NCI-H1930 (cell line): ENCODE measurements around the gene DOLPP1.

ENCODE experiments used
- DNase-seq, 2 experiments: peaks; one replicate each; lab custom pipeline; 2025; lab: John Stamatoyannopoulos, UW

The DOLPP1 gene

GRCh38 chr9:129064499-129064908 is 16.4 kb upstream of the DOLPP1 start:
- no peak for DNase-seq

DNA sequence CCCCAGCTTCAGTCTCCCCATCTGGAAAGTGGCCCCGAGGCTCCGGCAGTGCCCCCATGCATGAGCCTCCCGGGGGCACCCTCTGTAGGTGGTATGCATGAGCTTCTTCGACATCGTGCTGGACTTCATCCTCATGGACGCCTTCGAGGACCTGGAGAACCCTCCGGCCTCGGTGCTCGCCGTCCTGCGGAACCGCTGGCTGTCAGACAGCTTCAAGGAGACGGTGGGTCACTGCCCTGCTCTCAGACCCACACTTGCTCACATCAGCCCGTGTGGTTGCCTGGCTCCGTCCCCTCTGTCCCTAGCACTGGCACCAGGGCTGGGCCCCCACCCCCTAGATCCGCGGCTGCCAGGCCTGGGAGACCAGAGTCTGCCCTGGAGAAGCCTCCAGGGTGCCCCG is 12.8 kb upstream of the DOLPP1 start:
- DNase-seq, result no peak

DNA sequence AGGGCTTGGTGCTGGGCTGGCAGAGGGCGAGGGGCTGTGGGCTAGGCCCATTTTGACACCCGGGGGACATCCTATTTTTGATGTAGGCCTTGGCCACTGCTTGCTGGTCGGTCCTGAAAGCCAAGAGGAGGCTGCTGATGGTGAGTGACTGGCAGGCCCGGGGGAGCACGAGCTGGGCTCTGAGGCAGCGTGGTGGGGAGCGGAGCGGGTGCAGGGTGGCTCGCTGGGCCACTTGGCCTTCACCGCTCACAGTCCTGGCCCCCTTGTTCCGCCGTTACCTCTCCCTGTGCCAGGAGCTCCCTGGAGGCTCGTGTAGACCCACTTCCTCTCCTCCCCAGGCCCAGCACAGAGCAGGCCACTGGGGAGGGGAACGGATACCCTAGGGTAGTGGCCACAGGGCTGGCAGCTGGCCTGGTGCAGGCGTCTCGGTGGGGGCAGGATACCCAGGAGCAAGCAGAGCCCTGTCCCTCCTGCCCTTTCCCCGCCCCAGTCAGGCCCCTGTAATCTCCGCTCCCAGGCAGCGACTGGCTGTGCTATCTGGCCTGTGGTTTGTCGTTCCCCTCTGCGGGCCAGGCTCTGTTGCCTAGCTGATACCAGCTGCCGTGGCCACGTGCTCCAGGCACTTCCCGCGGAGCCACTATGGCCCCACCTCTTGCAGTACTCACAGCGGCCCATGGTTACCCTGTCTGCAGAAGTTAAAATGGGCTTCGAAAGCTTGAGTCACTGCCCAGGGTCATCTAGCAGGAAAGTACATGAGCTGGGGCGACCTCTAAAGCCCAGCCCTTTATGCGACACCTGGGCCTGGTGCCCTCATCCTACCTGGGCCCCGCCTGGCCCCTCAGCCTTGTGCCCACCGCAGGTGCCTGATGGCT is 11.7 kb upstream of the DOLPP1 start:
- no peak for DNase-seq

GRCh38 chr9:129069862-129070641 is 10.9 kb upstream of the DOLPP1 start:
- no peak for DNase-seq

GRCh38 chr9:129070696-129071525 is 10.0 kb upstream of the DOLPP1 start:
- no peak for DNase-seq

DNA sequence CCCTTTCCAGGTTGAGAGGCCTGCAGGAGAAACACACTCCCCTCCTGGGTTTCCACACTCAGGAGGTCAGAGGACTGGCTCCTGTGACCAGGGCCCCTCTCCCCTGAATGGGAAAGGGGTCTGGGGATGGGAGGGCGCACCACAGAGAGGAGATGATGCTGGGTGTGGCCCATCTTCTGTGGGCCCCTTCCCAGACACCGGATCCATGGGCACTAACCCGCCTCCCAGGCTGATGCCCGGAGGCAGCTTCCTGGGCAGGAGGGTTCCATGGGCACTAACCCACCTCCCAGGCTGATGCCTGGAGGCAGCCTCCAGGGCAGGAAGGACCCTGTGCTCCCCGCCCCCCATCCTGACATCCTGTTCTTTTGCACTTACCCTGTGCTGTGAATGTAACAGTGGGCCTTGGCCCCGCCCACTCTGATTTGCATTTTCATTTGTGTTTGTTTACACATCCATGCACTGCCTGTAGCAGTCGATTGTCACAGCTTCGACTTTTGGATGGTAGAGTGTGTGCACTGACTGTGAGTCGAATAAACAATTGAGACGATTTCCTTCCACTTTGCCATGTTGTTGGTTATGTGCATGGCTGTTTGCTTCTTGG is 9.3 kb upstream of the DOLPP1 start:
- DNase-seq, result no peak

- DNase-seq, result no peak
Measured at GRCh38 chr9:129072171-129072570, 8.7 kb upstream of the DOLPP1 start.

GRCh38 chr9:129073404-129073803 is 7.5 kb upstream of the DOLPP1 start:
- no peak for DNase-seq

GRCh38 chr9:129074106-129074505 is 6.8 kb upstream of the DOLPP1 start:
- no peak for DNase-seq

- DNase-seq, result no peak
Measured at GRCh38 chr9:129075996-129076639, 4.8 kb upstream of the DOLPP1 start.

GRCh38 chr9:129076640-129077037 is 4.3 kb upstream of the DOLPP1 start:
- DNase-seq, result no peak

DNA sequence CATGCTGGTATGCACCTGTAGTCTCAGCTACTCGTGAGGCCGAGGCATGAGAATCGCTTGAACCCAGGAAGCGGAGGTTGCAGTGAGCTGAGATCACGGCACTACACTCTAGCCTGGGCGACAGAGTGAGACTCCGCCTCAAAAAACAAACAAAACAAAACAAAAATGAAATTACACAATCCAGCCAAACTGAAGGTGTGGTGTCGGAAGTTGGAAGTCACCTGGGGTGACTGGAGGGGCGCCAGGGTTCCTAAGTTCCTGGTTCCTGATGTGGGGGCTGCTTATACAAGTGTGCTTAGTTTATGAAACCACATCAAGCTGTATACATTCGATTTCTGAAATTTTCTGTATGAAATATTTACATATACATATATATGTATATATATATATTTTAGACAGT is 3.7 kb upstream of the DOLPP1 start:
- no peak for DNase-seq

GRCh38 chr9:129078691-129079503 is 2.0 kb upstream of the DOLPP1 start:
- DNase-seq, result no peak

- DNase-seq, result no peak
Measured at GRCh38 chr9:129079829-129080228, 1.1 kb upstream of the DOLPP1 start.

GRCh38 chr9:129080298-129080600 is 662 bp upstream of the DOLPP1 start:
- no peak for DNase-seq

DNA sequence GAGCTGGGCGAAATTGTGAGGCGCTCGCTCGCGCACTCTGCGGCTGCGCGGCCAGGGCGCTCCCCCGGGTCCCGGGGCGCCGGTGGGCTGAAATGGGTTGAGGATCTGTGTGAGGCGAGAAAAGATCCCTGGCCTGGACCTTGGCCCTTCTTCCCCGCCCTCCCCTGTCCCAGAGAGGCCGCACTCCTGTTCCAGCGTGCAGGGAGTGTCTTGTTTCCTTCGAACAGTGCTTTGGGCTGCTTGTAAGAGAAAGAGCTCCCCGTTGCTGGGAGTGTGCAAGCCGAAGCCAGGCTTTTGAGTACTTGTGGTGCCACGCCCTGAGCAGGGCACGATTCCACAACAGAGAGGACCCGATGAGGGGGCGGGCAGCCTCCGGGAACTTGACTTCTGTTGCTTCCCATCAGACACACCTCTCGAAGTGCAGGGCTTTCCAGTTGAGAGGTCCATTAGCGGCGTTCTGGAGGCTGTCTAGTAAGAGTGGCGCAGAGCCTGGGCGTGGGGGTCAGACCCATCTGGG is 535 bp downstream of the DOLPP1 start:
- peak in 1 of 2 experiments; percentile 38 for DNase-seq

DNA sequence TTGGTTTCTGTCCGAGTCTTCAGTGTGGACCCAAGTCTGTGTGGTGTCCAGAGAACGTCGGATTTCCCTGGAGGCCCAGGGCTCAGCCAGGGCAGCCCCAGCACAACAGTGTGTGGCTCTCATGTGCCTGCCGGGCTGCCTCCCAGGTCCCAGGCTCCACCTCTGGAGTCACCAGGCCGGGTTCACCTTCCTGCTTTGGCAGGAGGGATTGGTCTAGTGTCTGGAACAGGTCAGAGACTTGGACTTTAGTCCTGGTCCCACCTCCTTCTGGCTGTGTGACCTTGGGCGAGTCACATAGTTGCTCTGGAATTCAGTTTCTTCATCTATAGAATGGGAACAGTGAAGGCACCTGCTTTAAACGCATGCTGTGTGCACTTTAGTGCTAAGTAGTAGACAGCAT is 3.2 kb downstream of the DOLPP1 start:
- DNase-seq, result no peak

- no peak for DNase-seq
Measured at GRCh38 chr9:129089246-129089645, 8.3 kb downstream of the DOLPP1 start.

- DNase-seq, result no peak
Measured at GRCh38 chr9:129093602-129094386, 12.9 kb downstream of the DOLPP1 start.
